Frontal cortex (tissue), 4 donors: ENCODE results near the gene CAVIN2. TPM values are rescaled to one million over a fixed set of nuclear protein-coding genes. Genes with fewer than 3 reads are reported as not detected.

Experiments used
- DNase-seq, 2 donors: peaks; one replicate each; pipeline ENCODE4 v3.0.0; 2012; ENCODE audit warnings: low spot score in 2 of 2
- FAIRE-seq: peaks from 2 replicates; lab custom pipeline; 2012; peaks lifted over from hg19 to GRCh38; lab: Jason Lieb, UNC
- total RNA-seq: library from RNA; depleted of rRNA; stranded (reverse); fragments of >200 nt; gene quantifications from one replicate; pipeline ENCODE4 v1.2.3, GENCODE V29; 2014
- donor health status: control.
- donor health status: control.
- donor health status: control.

CAVIN2 gene
- total RNA-seq, 1 donor from 2014 or later: 3.3 TPM

DNA sequence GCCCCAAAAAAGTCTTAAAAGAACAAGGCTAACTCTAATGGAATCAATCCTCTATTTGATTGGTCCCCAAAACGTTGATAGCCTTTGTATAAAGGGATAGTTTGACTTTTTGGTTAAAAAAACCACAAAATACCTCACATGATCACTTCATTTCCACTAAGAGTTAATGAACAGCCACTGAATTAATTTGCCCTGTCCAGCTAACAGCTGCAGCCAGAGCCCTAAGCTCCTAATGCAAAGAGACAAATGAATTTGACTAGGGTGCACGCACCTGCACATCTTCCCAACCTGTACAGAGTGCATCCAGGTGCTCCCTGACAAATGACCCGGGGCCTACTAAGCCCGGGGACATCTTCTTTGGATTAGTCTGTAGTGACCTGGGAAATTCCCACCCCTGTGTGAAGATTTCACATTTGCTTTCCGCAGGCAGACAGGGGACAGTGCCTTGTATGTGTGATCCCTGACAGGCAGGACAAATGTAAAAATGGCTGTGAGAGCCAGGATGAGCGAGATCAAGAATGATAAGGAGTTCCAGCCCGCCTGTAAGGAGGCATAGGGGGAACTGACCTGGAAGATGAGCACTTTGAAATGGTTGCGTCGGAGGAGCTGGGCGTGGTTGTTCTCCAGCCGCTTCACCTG is 893 bp downstream of the CAVIN2 start:
- no peak for FAIRE-seq
- DNase-seq: no peak

DNA sequence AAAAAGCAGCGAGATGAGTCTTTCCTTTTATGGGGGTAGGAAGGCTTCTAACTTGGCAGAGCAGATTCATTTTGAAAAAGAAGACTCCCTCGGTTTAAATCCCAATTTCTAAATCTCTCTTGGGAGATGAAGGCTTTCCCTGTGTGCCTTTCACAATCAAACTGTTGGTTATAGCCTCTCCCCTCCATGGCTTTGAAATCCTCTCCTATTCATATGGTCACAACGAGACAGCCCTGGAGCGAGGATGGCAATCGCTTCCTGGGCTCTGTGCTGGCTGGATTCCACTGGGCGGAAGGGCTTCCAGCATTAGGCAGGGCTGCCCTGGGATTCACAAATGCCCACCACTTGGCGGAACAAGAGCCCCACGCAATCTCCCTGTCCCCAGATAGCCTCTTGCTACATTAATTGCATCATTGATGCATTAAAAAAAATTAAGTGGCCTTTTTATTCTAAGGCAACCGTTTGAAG is 1.6 kb downstream of the CAVIN2 start:
- no peak for DNase-seq
- FAIRE-seq: no peak

DNA sequence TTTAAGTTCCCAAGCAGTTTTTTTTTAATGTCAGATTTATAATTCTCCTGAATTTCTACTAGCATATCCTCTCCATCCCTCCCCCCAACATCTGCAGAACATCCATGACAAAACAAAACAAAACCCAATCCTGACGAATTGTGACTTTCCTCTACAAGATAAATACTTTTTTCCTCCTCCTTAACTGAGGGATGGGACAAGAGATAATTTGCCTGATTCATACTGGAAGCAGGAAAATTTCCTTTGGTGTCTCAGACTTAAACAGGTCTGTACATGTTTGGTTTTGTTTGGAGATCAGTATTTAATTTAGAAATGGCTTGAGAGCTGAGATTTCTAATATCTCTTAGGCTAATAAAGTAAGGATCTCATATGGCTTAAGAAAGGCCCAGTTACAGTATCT is 2.2 kb downstream of the CAVIN2 start:
- FAIRE-seq (no peak), DNase-seq (no peak)

DNA sequence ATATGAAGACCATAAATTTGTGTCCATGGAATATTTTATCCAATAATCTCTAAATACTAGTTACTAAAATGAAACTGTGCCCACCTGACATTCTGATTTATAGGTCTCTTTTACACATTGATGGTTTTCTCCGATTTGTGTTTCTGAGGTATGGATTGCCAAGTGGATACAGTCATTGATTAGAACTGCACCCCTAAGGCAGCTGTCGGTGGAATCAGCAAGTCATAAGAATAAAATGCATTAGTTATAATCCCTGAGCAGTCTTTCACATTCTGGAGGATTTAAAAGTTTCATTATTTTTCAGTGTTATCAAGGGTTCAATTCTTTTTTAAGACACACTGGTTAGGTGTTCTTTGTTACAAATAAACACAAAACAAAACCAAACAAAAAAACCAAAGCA is 6.0 kb downstream of the CAVIN2 start:
- no peak for FAIRE-seq

DNA sequence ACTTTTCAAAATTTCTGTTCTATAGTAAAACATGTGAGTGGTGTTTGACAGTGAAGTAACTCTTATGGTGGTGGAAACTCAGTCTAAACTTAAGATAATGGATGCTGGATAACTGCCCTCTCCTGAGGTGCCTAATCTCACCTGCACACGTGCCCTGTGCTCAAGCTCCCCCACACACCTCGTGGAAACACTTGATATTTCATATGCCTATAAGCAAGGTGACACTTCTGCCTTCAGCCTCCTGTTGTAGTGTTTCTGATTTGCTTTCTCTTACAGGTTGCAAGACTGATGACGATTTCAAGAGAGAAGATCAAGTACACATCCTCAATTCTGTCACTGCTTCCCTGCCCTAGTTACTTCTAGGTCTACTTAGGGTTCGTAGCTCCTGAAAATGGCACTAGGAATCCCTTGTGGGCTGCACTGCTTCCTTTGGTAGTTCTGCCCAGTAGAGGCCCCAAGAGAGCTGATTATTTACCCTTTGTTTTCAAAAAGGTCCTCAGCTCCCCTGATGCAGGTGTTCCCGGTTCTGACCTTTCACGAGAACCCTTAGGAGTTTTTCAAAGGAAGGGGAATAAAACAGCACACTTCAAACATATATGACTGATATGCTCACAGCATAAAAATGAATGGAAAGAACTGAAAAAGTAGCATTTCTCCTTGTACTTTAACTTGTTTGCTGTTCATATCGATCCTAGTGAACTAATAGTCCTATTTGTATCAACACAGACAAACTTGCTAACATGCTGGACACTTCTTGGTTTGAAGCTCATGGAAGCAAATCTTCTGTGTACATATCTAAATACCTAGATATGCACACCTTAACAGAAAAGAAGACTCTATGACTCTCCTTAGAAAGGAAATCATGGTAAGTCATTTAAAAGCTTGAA is 6.7 kb downstream of the CAVIN2 start:
- FAIRE-seq (no peak), DNase-seq (no peak)

More for the DNA sequence above, 6.0 kb downstream of the CAVIN2 start:
- no peak for DNase-seq

DNA sequence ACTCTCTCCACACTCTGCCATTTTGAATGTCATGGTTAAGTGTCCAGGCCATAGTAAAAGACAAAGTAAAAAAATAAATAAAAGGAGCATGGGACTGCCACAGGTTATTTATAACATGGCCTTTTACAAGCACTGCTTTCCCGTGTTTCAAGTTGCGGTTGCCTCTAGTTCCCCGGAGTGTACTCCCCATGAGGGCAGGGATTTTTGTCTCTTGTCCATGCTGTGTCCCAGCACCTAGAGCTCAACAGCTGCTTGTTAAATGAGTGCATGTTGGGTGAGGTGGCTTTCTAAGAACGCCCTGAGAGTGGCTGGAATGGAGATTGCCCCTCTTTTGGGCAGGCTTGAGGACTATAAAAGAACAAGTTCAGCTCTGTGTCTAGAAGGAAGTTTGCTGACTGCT is 8.4 kb downstream of the CAVIN2 start:
- FAIRE-seq: no peak
- no peak for DNase-seq

DNA sequence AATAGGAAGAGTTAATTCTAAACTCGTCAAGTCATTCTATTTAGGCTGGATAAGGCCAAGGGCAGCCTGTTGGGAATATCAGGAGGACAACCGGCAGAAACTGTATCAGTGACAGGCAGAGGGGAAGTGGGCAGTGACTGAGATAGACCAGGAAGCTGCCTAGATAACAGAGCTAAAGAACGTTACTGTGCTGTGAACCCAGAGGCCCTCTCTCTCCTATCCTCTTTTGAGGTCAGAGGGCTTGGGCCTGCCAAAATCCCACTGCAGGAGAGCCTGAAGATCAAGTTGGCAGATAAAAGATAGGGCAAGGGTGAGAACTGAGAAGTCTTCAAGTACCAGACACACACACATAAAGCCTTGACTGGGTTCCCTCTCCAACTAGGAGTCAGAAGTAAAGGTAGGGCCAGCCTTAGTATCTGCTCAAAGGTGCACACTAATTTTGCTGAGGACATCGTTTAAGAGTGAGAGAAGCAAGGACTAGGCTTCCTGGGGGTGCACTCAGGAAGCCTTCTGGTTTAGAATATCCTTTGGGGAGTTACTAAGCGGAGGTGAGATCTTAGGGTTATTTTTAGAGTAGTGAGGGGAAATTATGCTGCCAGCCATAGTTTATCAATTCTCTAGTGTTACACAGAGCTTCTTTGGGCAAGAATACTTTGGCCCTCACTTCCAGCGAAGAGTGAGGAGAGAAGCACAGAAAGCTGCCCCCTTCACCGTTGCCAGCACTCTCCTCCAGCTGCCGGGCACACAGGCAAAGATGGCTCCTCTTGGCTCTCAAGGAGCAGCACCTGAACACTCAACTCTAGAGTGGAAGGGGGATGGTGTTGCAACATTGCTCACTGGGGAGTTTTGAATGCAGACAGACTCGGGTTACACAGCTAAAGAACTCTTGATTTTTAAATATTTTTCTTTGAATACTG is 9.8 kb downstream of the CAVIN2 start:
- DNase-seq (no peak), FAIRE-seq (no peak)

DNA sequence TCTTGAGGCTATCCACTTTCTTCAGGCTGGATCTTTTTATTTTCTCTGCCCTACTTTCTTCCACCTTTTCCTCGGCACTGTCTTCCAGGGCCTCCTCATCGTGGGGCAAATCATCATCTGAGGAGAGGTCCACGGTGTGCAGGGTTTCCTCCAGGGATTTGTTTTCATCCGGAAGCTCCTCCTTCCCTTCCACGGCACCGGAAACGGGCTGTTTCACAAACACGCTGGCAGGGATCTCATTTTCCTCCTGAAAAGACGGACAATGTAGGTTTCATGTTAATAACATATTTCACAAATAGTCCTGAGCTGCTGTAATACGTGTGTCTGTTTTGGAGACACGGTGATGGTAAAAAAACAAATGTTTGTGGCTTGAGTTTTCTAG is 10.4 kb downstream of the CAVIN2 start:
- FAIRE-seq: no peak
- DNase-seq: no peak

DNA sequence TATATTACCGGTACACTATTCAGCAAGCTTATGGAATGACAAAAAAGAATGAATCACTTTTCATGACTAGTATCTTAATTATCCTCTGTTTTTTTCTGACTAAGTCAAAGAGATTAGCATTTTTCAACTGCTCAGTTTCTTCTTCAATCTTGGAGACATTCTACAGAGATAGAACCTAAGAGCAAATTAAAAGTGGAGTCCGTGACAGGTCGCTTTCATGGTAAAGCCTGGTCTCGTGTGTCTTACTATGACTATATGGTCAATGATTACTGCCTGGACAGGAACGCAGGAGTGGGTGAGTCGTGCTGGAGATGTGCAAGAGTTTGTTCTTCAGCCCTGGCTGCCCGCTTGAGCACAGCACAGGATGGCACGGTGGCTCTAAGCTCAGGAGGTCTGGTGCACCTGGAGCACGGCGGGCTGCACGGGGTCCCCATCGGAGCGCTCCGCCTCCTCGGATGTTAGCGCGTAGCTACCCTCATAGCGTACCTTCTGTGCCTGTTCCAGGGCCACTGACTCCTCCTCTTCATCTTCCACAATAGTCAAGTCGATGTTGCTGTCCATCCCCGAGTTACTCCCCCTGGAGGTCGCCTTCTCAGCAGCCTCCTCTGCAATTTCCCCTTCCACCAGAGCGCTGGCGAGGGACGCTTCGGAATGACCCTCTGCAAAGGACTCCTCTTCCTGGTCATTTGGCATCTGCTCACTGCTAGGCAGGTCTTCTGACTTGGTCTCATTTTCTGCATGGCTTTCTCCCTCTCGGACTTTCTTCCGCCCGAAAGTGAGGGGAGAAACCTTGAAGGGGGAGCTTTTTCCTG is 11.1 kb downstream of the CAVIN2 start:
- no peak for DNase-seq
- no peak for FAIRE-seq

DNA sequence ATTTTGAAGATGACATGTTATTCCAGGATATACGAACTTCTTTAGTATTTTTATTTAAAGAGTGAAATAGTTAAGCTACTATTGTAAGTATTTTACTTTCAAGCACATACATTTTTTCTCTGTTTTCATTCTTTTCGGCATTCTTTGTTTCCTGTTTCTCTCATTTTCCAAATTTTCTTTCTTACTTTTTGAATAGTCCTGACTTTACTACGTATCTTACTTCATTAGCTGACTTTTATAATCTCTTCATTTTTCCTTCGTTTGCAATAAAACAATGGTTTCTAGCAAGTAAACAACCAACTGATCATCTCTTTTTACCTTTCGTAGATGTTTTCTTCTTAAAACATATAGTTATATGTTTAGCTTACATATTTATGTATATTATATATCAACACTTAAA is 11.8 kb downstream of the CAVIN2 start:
- DNase-seq (no peak), FAIRE-seq (peak; percentile 13)

DNA sequence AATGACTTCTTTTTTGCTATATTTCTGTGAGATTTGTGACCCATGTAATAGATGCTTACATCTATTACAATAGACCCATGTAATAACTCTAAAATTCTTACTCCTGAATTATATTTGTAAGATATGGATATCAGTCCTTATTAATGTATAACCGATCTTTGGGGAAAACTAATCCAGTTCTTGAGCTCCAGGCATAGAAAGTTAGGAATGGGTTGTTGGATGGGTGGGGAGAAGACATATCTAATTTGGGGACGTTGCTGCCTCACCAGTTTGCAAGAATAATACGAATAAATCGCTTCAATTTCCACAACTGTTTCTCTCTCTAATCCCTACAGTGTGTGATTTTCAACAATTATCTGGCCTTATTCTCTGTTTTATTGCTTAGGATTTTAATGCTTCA is 13.5 kb downstream of the CAVIN2 start:
- no peak for FAIRE-seq

DNA sequence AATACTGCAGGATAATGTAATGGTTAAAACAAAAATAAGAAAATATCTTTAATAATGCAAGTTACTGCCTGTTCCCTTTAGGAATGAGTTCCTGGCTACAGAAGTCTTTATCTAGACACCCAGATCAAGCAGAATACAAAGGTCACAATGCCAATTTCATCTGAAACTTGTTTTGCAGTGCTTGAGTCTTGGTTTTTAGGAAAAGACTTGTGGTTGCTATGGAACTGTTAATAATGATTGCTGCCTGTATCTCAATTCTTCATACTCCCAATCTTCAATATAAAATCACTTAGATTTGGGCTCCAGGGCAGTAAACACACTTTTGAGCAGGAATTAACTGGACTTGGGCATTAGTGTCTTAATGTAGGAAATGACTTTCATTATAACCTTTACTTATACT is 14.2 kb downstream of the CAVIN2 start:
- DNase-seq (no peak), FAIRE-seq (no peak)

More for the DNA sequence above, 13.5 kb downstream of the CAVIN2 start:
- DNase-seq: no peak

DNA sequence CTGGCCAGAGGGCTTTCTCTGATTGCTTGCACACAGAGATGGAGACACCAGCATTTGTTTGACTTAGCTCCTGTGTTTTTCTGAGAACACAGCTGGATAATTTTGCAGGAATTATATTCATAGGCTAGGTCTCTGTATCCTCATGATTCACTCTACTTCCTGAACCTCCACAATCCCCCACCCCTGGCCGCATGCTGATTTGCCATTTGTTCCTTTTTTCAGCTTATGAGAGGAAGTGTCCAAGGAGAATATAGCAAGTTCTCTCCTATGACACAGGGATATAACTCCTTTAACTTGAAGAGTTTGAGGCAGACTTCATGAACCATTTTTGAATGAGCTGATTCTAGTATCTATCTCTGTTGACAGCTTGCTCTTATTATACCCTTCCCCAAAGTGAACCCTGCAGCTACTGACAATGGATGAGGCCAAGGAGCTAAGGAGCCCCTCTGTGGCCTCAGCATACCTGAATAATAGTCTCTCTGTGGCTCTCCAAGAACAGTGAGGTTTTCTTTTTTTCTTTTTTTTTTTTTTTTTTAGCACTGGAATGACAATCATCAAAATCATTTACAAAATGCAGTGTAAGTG is 15.4 kb downstream of the CAVIN2 start:
- DNase-seq: no peak
- no peak for FAIRE-seq

DNA sequence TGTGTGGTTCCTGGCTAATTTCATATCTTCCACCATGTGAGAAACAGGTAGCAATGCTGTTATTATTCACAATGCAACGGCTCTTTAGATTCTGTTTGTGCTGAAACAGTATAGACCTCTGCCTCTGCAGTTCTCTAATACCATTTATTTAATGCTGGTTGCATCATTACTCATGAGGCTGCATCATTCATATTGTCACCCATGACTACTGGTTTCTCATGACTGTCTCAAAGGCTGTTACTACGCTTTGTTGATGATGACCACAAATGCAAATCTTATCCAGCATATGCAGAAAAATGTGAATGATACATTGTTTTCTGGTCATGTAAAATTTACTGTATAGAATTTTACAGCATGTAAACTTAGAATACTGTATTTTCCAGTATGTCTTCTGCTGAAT is 22.5 kb downstream of the CAVIN2 start:
- DNase-seq (no peak), FAIRE-seq (no peak)

DNA sequence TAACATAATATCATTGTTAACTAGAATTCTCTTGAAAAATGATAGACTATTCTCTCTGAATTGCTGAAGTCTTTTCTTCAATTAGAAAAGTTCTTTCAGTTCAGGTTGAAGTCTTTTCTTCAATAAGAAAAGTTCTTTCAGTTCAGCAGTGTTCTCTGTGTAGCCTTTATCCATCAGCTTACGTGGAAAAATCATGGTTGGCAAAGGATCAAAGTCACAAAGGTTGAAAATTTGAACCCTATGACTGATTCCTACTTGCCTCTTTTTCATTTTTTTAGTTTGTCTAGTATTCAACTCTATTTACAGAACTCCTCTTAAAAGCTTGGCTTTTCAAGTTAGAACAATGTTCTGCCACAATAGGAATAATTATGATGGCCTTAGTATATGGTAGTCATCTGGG is 25.8 kb downstream of the CAVIN2 start:
- DNase-seq (no peak), FAIRE-seq (no peak)

DNA sequence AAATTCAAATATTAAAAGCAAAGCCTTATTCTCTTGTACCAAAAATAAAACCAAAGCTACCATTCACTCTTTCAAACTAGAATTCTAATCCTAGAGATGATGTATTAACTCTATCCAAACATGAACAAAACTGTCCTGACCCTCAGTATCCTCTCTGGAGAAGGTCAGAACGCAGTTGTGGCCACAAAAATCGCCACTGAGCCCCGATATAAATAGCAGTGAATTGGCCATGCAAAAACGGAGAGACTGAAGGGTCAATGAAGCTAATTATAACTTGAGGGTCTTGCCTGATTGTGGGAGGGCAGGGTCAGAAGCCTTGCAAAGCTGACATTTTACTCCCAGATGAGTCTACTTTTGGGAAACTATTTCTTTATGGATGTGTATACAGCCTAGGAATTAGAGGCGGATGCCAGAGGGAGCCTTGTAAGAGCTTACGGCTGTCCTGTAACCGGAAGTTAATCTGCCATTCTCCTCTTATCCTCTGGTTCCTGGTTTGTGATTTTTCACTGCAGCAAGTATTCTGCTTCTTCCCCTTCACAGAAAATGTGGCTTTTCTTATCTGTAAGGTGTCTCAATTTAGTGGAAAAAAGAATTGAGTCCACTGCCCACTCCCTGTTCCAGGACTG is 28.1 kb downstream of the CAVIN2 start:
- no peak for DNase-seq
- no peak for FAIRE-seq

DNA sequence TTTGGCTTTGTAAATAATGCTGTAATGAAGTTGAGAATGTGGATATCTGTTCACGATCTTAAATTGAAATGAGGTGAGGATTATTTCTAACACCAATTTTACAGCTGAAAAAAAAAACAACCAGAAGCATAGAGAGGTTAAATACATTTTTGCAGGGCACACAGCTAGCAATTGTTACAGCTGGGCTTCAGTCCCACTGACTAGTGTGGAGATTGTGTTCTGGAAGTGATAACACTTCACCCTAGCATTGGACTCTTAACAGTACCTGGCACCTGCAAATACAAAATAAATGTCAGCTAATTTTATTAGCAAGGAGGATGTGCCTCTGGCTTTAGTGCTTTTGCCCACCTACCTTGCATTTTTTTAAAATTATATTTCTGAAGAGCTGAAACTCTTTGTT is 28.8 kb downstream of the CAVIN2 start:
- no peak for DNase-seq
- FAIRE-seq: no peak

DNA sequence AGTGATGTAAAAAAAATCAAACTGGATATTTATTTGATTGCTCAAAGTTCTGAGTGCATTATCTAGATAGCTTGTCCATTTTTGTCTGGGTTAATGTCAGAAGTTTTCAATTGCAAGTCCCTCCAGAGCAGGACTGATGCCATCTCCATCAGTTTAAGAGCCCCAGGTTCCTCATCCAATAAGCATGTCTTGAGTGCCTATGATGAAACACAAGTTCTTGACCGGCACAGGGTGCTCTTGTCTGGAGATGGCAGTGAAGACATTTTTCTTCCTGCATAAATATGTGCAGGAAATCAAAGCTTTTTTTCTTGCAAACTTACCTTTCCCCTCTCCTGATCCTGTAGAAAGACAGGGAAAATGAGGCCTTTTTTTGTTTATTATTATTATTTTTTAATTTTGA is 31.9 kb downstream of the CAVIN2 start:
- DNase-seq (no peak), FAIRE-seq (no peak)

DNA sequence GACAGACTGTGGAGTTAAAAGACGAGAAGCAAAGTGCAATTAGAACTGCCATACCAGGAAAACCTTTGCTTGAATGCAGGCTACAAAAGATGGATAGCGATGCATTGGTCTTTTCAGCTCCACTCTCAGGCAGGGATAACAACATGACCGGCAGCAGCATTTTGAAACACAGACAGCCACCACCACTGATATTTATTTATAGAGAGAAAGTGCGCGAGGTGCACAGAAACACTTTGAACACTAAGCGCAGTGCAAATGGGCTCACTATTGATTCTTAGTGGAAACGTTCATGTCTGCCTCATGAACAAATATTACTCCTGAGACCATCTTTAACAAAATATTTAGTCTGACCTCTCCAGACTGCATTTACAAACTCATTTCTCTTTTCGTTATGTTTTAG is 32.9 kb downstream of the CAVIN2 start:
- DNase-seq: no peak
- FAIRE-seq: no peak
